Loucy (cell line): ENCODE measurements around the gene TMEM117.

Source experiments
- EZH2phosphoT487 ChIP-seq: fragments of 200-600 bp; IDR thresholded peaks from 2 replicates; pipeline ENCODE4 v1.6.1; 2018; ENCODE audit warnings: antibody characterized with exemption, mild to moderate bottlenecking, moderate library complexity, borderline replicate concordance
- TF ChIP-seq, protein P1 (sequence below): fragments of 200-600 bp; sonication (generic); conservative IDR thresholded peaks from 2 replicates; pipeline ENCODE4 v1.5.1; 2014; ENCODE audit warnings: mild to moderate bottlenecking, antibody characterized with exemption, low read length

- TF ChIP-seq, protein P1, sequence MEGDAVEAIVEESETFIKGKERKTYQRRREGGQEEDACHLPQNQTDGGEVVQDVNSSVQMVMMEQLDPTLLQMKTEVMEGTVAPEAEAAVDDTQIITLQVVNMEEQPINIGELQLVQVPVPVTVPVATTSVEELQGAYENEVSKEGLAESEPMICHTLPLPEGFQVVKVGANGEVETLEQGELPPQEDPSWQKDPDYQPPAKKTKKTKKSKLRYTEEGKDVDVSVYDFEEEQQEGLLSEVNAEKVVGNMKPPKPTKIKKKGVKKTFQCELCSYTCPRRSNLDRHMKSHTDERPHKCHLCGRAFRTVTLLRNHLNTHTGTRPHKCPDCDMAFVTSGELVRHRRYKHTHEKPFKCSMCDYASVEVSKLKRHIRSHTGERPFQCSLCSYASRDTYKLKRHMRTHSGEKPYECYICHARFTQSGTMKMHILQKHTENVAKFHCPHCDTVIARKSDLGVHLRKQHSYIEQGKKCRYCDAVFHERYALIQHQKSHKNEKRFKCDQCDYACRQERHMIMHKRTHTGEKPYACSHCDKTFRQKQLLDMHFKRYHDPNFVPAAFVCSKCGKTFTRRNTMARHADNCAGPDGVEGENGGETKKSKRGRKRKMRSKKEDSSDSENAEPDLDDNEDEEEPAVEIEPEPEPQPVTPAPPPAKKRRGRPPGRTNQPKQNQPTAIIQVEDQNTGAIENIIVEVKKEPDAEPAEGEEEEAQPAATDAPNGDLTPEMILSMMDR: no peak
- no peak for TF ChIP-seq EZH2phosphoT487
These were observed 28.0 kb downstream of the TMEM117 start for GRCh38 chr12:43863770-43864366.
